Testis (tissue), 2 donors: ENCODE data around the gene TGM5.

Experiments used
- POLR2A ChIP-seq: fragments of 450-650 bp; IDR thresholded peaks from one replicate; pipeline ENCODE4 v1.6.1; 2017; ENCODE audit warnings: antibody characterized with exemption, mild to moderate bottlenecking, moderate library complexity
- TF ChIP-seq, protein P1 (sequence below), 3 experiments: fragments of 450-650 bp in 2 of 3; fragments of 200-600 bp in 1 of 3; sonication (generic) in 1 of 3; IDR thresholded peaks; one replicate each; pipeline ENCODE4 v1.5.1; 2016 to 2019; ENCODE audit warnings: antibody characterized with exemption in 3 of 3, mild to moderate bottlenecking in 2 of 3, moderate library complexity in 1 of 3

DNA sequence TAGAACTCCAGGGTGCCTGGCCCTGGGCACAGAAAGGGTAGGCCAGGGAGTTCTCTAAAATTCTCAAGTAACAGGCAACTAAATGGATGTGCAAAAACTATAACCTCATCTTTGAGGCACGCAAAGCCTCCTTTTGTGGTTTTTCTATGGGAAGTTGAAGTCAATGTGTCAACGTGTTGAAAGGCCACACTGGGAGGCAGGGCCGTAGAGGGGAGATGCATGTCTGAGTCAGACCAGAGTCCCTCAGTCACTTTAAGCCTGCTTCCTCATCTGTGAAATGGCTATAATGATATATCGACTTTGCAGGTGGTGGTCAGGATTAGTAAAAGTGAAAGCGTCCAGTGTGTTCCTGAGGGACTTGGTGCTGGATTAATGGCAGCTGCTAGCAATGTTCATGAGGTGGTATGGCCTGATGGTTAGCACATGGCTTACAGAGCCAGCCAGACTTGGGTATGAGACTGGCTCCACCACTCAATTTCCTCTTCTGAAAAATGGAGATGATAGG is 17.0 kb downstream of the TGM5 start:
- no peak for TF ChIP-seq POLR2A
- TF ChIP-seq, protein P1, sequence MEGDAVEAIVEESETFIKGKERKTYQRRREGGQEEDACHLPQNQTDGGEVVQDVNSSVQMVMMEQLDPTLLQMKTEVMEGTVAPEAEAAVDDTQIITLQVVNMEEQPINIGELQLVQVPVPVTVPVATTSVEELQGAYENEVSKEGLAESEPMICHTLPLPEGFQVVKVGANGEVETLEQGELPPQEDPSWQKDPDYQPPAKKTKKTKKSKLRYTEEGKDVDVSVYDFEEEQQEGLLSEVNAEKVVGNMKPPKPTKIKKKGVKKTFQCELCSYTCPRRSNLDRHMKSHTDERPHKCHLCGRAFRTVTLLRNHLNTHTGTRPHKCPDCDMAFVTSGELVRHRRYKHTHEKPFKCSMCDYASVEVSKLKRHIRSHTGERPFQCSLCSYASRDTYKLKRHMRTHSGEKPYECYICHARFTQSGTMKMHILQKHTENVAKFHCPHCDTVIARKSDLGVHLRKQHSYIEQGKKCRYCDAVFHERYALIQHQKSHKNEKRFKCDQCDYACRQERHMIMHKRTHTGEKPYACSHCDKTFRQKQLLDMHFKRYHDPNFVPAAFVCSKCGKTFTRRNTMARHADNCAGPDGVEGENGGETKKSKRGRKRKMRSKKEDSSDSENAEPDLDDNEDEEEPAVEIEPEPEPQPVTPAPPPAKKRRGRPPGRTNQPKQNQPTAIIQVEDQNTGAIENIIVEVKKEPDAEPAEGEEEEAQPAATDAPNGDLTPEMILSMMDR (IDR thresholded peaks at IDR 0.05), result no peak
